AG04450 (cell line): ENCODE data around the gene GNA14. TPM values are rescaled to one million over a fixed set of nuclear protein-coding genes. Genes with fewer than 3 reads are reported as not detected.

Source experiments
- CTCF ChIA-PET: fragments of 300-600, 350-600 bp; formaldehyde crosslinking; extraction: SDS; loops from one replicate; lab custom pipeline; 2022; ENCODE audit warnings: antibody characterized with exemption, inconsistent platforms; lab: Charles Lee
- POLR2A ChIA-PET: fragments of 350-600 bp; formaldehyde crosslinking; extraction: SDS; loops from one replicate; lab custom pipeline; 2021; ENCODE audit warnings: antibody characterized with exemption, inconsistent platforms; lab: Yijun Ruan, JAX
- DNase-seq: peaks from one replicate; pipeline ENCODE4 v3.0.0-alpha.2; 2011; ENCODE audit warnings: low read depth, low spot score
- H3K27ac ChIP-seq: one replicate; pipeline ENCODE4 v1.5.1; 2012; ENCODE audit warnings: low read depth, low read length, control low read depth
- H3K27me3 ChIP-seq: one replicate; pipeline ENCODE4 v1.6.0; 2012; ENCODE audit warnings: low read length; ENCODE audit not compliant: control insufficient read depth, insufficient read depth
- H3K4me3 ChIP-seq: 2 replicates; pipeline ENCODE4 v1.5.1; 2011; ENCODE audit warnings: mild to moderate bottlenecking, low read depth, low read length, control low read depth
- H3K9me3 ChIP-seq: 2 replicates; pipeline ENCODE4 v1.5.1; 2012; ENCODE audit warnings: low read length; ENCODE audit not compliant: control insufficient read depth, insufficient read depth
- CTCF ChIP-seq: IDR thresholded peaks from 2 replicates; pipeline ENCODE4 v1.5.1; 2011; ENCODE audit warnings: low read depth, low read length, control low read depth, inconsistent platforms
- polyA plus RNA-seq: library from polyadenylated mRNA; depleted of rRNA; stranded (reverse); fragments of >200 nt; gene quantifications from 2 replicates; pipeline ENCODE4 v1.2.3, GENCODE V29; 2011

Gene GNA14
- polyA plus RNA-seq, 1 experiment = 0.11 TPM

- no peak for TF ChIP-seq CTCF
- POLR2A ChIA-PET = no interaction called here
- H3K27ac ChIP-seq = no peak overlapping the region
- no peaks in the 10 kb centered on the region for H3K9me3 ChIP-seq
- no peaks in the 10 kb centered on the region for H3K27me3 ChIP-seq
- no peak overlapping the region for H3K4me3 ChIP-seq
- CTCF ChIA-PET = interaction anchor here (2.5 kb wide), 1 partner anchor 125 kb away, joined by 6 read pairs; no protein-coding TSS in a partner anchor
- no peak for DNase-seq
Measured at GRCh38 chr9:77582525-77582924, 65.6 kb downstream of the GNA14 start.

- H3K9me3 ChIP-seq = no peaks in the 10 kb centered on the region
- no peak for TF ChIP-seq CTCF
- H3K4me3 ChIP-seq = no peak overlapping the region
- DNase-seq = no peak
- ChIA-PET CTCF (no interaction called here), POLR2A (no interaction called here)
- no peaks in the 10 kb centered on the region for H3K27me3 ChIP-seq
- no peak overlapping the region for H3K27ac ChIP-seq
Measured at GRCh38 chr9:77575785-77576184, 72.3 kb downstream of the GNA14 start.

GRCh38 chr9:77569335-77569734, 78.8 kb downstream of the GNA14 start:
- no peak overlapping the region for H3K4me3 ChIP-seq
- no peak overlapping the region for H3K27ac ChIP-seq
- no peaks in the 10 kb centered on the region for H3K9me3 ChIP-seq
- ChIA-PET POLR2A (no interaction called here), CTCF (interaction anchor here (0.7 kb wide), 1 partner anchor 548 kb away, joined by 3 read pairs; no protein-coding TSS in a partner anchor)
- no peaks in the 10 kb centered on the region for H3K27me3 ChIP-seq
- TF ChIP-seq CTCF = no peak
- no peak for DNase-seq

GRCh38 chr9:77563174-77563573, 84.9 kb downstream of the GNA14 start:
- DNase-seq = no peak
- CTCF ChIA-PET = interaction anchor here (1.2 kb wide), 1 partner anchor 472 kb away, joined by 3 read pairs; no protein-coding TSS in a partner anchor
- no peak overlapping the region for H3K27ac ChIP-seq
- H3K27me3 ChIP-seq = no peaks in the 10 kb centered on the region
- no peaks in the 10 kb centered on the region for H3K9me3 ChIP-seq
- H3K4me3 ChIP-seq = no peak overlapping the region
- TF ChIP-seq CTCF = no peak
- POLR2A ChIA-PET = interaction anchor here (0.6 kb wide), 1 partner anchor 197 kb away, joined by 3 read pairs; no protein-coding TSS in a partner anchor

- H3K27me3 ChIP-seq = no peaks in the 10 kb centered on the region
- H3K9me3 ChIP-seq = no peaks in the 10 kb centered on the region
- POLR2A ChIA-PET = no interaction called here
- H3K4me3 ChIP-seq = no peak overlapping the region
- no peak for DNase-seq
- no peak for TF ChIP-seq CTCF
- CTCF ChIA-PET = no interaction called here
- H3K27ac ChIP-seq = no peak overlapping the region
Measured at GRCh38 chr9:77562019-77562748, 85.9 kb downstream of the GNA14 start.
